HepG2 (cell line): ENCODE measurements around the gene ARFGEF2. TPM values are rescaled to one million over a fixed set of nuclear protein-coding genes. Genes with fewer than 3 reads are reported as not detected.

Experiments
- ARHGAP35 ChIP-seq: sonication (generic); formaldehyde crosslinking; IDR thresholded peaks from 2 replicates; pipeline ENCODE4 v1.9.0; 2022; ENCODE audit warnings: mild to moderate bottlenecking, inconsistent platforms, moderate library complexity, missing genetic modification reagents, borderline replicate concordance
- ATF7 ChIP-seq, 2 experiments: fragments of 450-650 bp in 1 of 2; sonication (generic) in 1 of 2; formaldehyde crosslinking in 1 of 2; IDR thresholded peaks; 2 replicates each; pipeline versions ENCODE4 v1.4.0 to v1.6.1; 2016 to 2020; ENCODE audit warnings: antibody characterized with exemption in 1 of 2, mild to moderate bottlenecking in 1 of 2, missing genetic modification reagents in 1 of 2
- FLYWCH1 ChIP-seq: sonication (generic); formaldehyde crosslinking; IDR thresholded peaks from 2 replicates; pipeline ENCODE4 v1.8.1; 2023; ENCODE audit warnings: mild to moderate bottlenecking, missing genetic modification reagents
- GLI4 ChIP-seq: sonication (generic); formaldehyde crosslinking; IDR thresholded peaks from 2 replicates; pipeline ENCODE4 v1.5.1; 2020; ENCODE audit warnings: missing genetic modification reagents, mild to moderate bottlenecking, moderate library complexity, borderline replicate concordance
- GTF3A ChIP-seq: sonication (generic); formaldehyde crosslinking; conservative IDR thresholded peaks from 2 replicates; pipeline ENCODE4 v1.4.0; 2020; ENCODE audit warnings: mild to moderate bottlenecking, missing genetic modification reagents
- IRX3 ChIP-seq: sonication (generic); formaldehyde crosslinking; IDR thresholded peaks from 2 replicates; pipeline ENCODE4 v1.8.1; 2023; ENCODE audit warnings: mild to moderate bottlenecking, low read depth, missing genetic modification reagents, borderline replicate concordance
- KAT7 ChIP-seq: IDR thresholded peaks from 2 replicates; pipeline ENCODE4 v1.6.1; 2018; ENCODE audit warnings: borderline replicate concordance, missing compliant biosample characterization
- MEIS2 ChIP-seq: sonication (generic); formaldehyde crosslinking; IDR thresholded peaks from 2 replicates; pipeline ENCODE4 v1.9.0; 2021; ENCODE audit warnings: mild to moderate bottlenecking, missing genetic modification reagents
- MZF1 ChIP-seq: sonication (generic); formaldehyde crosslinking; IDR thresholded peaks from 2 replicates; pipeline ENCODE4 v1.8.1; 2023; ENCODE audit warnings: mild to moderate bottlenecking, missing genetic modification reagents, borderline replicate concordance
- NFIC ChIP-seq: IDR thresholded peaks from 2 replicates; pipeline ENCODE4 v1.6.1; 2012; ENCODE audit warnings: mild to moderate bottlenecking, low read length, inconsistent platforms
- PITX1 ChIP-seq: sonication (generic); formaldehyde crosslinking; IDR thresholded peaks from 2 replicates; pipeline ENCODE4 v1.5.1; 2020; ENCODE audit warnings: mild to moderate bottlenecking, missing genetic modification reagents
- XBP1 ChIP-seq: sonication (generic); formaldehyde crosslinking; IDR thresholded peaks from 2 replicates; pipeline ENCODE4 v1.5.0; 2020; ENCODE audit warnings: missing genetic modification reagents
- ZNF101 ChIP-seq: sonication (generic); formaldehyde crosslinking; IDR thresholded peaks from 2 replicates; pipeline ENCODE4 v1.4.0; 2020; ENCODE audit warnings: mild to moderate bottlenecking, low read depth, missing genetic modification reagents, borderline replicate concordance
- ZNF124 ChIP-seq: sonication (generic); formaldehyde crosslinking; IDR thresholded peaks from 2 replicates; pipeline ENCODE4 v1.4.0; 2020; ENCODE audit warnings: missing genetic modification reagents
- ZNF180 ChIP-seq: sonication (generic); formaldehyde crosslinking; IDR thresholded peaks from 2 replicates; pipeline ENCODE4 v1.4.0; 2020; ENCODE audit warnings: low read depth, missing genetic modification reagents, borderline replicate concordance
- ZNF205 ChIP-seq: IDR thresholded peaks from 2 replicates; pipeline ENCODE4 v1.6.1; 2018; ENCODE audit warnings: missing biosample characterization, missing genetic modification reagents
- ZNF331 ChIP-seq: sonication (generic); formaldehyde crosslinking; IDR thresholded peaks from 2 replicates; pipeline ENCODE4 v1.4.0; 2020; ENCODE audit warnings: missing genetic modification reagents
- ZNF33B ChIP-seq: sonication (generic); formaldehyde crosslinking; IDR thresholded peaks from 2 replicates; pipeline ENCODE4 v1.5.1; 2020; ENCODE audit warnings: mild to moderate bottlenecking, missing genetic modification reagents
- ZNF761 ChIP-seq: sonication (generic); formaldehyde crosslinking; conservative IDR thresholded peaks from 2 replicates; pipeline ENCODE4 v1.4.0; 2020; ENCODE audit warnings: mild to moderate bottlenecking, missing genetic modification reagents
- polyA plus RNA-seq, 8 experiments: library from polyadenylated mRNA; depleted of rRNA in 3 of 8; stranded (reverse) in 7 of 8; unstranded in 1 of 8; fragments of >200 nt; fragmentation: Illumina TruSeq in 4 of 8; extraction: Trizol in 4 of 8; gene quantifications; 2 replicates each; pipeline versions ENCODE4 v1.2.1 to v1.2.3, GENCODE V29; 2011 to 2016; ENCODE audit warnings: low read depth in 4 of 8, missing spikeins in 1 of 8, mixed read lengths in 1 of 8; ENCODE audit not compliant: insufficient read depth in 1 of 8
- total RNA-seq, 5 experiments: library from RNA; depleted of rRNA; stranded (reverse); fragments of >200 nt; fragmentation: Illumina TruSeq; extraction: Trizol; gene quantifications; 2 replicates each; pipeline ENCODE4 v1.2.3, GENCODE V29; 2016; ENCODE audit warnings: low read depth in 1 of 5
- TF ChIP-seq, protein P1 (sequence below): sonication (generic); formaldehyde crosslinking; IDR thresholded peaks from 2 replicates; pipeline ENCODE4 v1.4.0; 2020; ENCODE audit warnings: missing genetic modification reagents
- TF ChIP-seq, protein P2 (sequence below): sonication (generic); formaldehyde crosslinking; IDR thresholded peaks from 2 replicates; pipeline ENCODE4 v1.4.0; 2020; ENCODE audit warnings: missing genetic modification reagents
- TF ChIP-seq, protein P3 (sequence below): IDR thresholded peaks from 2 replicates; pipeline ENCODE4 v1.6.1; 2016; ENCODE audit warnings: missing compliant biosample characterization, missing genetic modification reagents, borderline replicate concordance

The ARFGEF2 gene
- total and polyA plus RNA-seq, 2 of the 13 experiments (the other 11 are each of a cell fraction or from before 2014, with no cell fraction given), result 44.0 to 60.8 TPM

DNA sequence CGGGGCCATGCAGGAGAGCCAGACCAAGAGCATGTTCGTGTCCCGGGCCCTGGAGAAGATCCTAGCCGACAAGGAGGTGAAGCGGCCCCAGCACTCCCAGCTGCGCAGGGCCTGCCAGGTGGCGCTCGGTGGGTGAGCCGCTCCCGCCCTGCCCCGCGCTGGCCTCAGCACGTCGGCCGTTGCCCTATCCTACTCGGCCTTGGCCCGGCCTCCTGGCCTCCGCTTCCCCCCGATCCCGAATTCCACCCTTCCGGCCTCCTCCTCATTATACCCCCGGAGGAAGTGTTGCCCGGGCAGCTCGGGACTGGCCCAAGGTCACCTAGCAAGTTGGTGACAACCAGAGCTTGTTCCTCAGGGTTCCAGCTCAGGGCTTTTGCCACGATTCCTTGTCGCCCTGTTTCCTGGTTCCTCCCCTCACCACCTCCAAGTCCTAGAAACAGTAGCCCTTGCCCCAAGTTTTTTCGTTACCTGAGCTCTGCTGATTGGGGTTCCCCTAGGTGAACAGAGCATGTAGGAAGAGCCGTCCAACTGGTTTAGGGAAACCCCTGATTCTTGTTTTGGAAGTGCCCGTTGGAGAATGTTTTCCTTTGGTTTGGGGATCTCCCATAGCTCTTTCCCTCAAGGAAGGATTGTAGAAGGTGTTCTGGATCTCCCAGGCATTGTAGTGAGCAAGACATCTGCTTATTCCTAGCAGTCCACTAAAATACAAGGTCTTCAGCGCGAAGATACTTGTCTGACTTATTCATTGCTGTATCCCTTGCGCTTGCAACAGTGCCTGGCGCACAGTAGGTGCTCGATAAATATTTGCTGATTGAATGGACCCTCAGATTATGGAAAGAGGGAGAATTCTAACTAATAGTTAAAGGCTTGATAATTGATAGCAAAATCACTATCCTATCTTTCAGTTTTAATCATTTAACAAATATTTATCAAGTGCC lies 641 bp downstream of the ARFGEF2 start (continued):
- TF ChIP-seq GLI4 (peak; percentile 89; the same call in 1 of the 2 replicates), PITX1 (CRISPR knock-in tag) (no peak; the same call in 1 of the 2 replicates), XBP1 (CRISPR knock-in tag) (no peak), ZNF33B (CRISPR knock-in tag) (peak; percentile 86), MZF1 (0 out of 2 replicates have a peak, but pooled peaks have one; percentile 62), ZNF205 (CRISPR knock-in tag) (no peak; the same call in 1 of the 2 replicates), ZNF124 (no peak; the same call in 1 of the 2 replicates), ATF7 (IDR thresholded peaks at IDR 0.05) (no peak), ATF7 (CRISPR knock-in tag; IDR thresholded peaks at IDR 0.05) (no peak; the same call in 1 of the 2 replicates), ZNF331 (CRISPR knock-in tag) (peak; percentile 23), ZNF180 (CRISPR knock-in tag) (peak; percentile 70; the same call in 1 of the 2 replicates), ZNF761 (CRISPR knock-in tag) (peak; percentile 97), MEIS2 (peak; percentile 77), ZNF101 (CRISPR knock-in tag) (0 out of 2 replicates have a peak, but pooled peaks have one; percentile 84), KAT7 (CRISPR knock-in tag) (no peak; the same call in 1 of the 2 replicates), FLYWCH1 (CRISPR knock-in tag) (peak; percentile 22; the same call in 1 of the 2 replicates), IRX3 (CRISPR knock-in tag) (peak; percentile 11; the same call in 1 of the 2 replicates), ARHGAP35 (peak; percentile 47; the same call in 1 of the 2 replicates), NFIC (0 out of 2 replicates have a peak, but pooled peaks have one; percentile 22), GTF3A (CRISPR knock-in tag) (peak; percentile 96)
- TF ChIP-seq, protein P1, sequence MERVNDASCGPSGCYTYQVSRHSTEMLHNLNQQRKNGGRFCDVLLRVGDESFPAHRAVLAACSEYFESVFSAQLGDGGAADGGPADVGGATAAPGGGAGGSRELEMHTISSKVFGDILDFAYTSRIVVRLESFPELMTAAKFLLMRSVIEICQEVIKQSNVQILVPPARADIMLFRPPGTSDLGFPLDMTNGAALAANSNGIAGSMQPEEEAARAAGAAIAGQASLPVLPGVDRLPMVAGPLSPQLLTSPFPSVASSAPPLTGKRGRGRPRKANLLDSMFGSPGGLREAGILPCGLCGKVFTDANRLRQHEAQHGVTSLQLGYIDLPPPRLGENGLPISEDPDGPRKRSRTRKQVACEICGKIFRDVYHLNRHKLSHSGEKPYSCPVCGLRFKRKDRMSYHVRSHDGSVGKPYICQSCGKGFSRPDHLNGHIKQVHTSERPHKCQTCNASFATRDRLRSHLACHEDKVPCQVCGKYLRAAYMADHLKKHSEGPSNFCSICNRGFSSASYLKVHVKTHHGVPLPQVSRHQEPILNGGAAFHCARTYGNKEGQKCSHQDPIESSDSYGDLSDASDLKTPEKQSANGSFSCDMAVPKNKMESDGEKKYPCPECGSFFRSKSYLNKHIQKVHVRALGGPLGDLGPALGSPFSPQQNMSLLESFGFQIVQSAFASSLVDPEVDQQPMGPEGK (CRISPR knock-in tag), result peak; percentile 34; the same call in 1 of the 2 replicates
- TF ChIP-seq, protein P2, sequence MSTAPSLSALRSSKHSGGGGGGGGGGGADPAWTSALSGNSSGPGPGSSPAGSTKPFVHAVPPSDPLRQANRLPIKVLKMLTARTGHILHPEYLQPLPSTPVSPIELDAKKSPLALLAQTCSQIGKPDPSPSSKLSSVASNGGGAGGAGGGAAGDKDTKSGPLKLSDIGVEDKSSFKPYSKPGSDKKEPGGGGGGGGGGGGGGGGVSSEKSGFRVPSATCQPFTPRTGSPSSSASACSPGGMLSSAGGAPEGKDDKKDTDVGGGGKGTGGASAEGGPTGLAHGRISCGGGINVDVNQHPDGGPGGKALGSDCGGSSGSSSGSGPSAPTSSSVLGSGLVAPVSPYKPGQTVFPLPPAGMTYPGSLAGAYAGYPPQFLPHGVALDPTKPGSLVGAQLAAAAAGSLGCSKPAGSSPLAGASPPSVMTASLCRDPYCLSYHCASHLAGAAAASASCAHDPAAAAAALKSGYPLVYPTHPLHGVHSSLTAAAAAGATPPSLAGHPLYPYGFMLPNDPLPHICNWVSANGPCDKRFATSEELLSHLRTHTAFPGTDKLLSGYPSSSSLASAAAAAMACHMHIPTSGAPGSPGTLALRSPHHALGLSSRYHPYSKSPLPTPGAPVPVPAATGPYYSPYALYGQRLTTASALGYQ (CRISPR knock-in tag), result peak; percentile 74; the same call in 1 of the 2 replicates
- TF ChIP-seq, protein P3, sequence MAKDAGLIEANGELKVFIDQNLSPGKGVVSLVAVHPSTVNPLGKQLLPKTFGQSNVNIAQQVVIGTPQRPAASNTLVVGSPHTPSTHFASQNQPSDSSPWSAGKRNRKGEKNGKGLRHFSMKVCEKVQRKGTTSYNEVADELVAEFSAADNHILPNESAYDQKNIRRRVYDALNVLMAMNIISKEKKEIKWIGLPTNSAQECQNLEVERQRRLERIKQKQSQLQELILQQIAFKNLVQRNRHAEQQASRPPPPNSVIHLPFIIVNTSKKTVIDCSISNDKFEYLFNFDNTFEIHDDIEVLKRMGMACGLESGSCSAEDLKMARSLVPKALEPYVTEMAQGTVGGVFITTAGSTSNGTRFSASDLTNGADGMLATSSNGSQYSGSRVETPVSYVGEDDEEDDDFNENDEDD (CRISPR knock-in tag), result peak; percentile 58; the same call in 1 of the 2 replicates
